GM11168 (cell line): ENCODE measurements around the gene TSPAN15.

Experiments
- in situ Hi-C: fragments of 300-500 bp; cut with MboI; formaldehyde crosslinking; loops from one replicate; pipeline ENCODE4 v1.12.0; 2022; ENCODE audit warnings: low sequenced_read_pairs; ENCODE audit not compliant: unreplicated experiment

Gene TSPAN15

DNA sequence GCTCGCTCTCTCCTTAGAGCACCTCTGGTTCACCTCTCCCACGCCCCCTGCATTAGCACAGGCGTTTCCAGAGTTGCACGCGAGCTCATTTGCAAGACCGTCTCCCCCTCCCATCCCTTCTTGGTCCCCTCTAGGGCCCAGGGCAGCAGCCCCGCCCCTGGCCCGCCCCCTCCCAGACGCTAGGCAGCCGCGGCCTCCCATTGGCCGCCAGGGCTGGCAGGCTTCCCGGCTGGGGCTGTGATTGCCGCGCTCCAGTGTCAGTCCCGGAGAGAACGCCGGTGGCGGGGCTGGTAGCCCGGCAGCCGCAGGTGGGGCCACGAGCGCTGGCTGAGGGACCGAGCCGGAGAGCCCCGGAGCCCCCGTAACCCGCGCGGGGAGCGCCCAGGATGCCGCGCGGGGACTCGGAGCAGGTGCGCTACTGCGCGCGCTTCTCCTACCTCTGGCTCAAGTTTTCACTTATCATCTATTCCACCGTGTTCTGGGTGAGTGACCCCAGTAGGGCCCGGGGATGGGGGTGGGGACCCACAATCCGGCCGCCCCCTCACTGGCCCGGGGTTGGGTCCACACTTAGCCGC, at the start of gene TSPAN15:
TSPAN15 (plus strand) TSS at position 257 of the 575 bp plus-strand sequence; CDS start at position 387, 130 bp downstream.
- in situ Hi-C loops: no loop called here

DNA sequence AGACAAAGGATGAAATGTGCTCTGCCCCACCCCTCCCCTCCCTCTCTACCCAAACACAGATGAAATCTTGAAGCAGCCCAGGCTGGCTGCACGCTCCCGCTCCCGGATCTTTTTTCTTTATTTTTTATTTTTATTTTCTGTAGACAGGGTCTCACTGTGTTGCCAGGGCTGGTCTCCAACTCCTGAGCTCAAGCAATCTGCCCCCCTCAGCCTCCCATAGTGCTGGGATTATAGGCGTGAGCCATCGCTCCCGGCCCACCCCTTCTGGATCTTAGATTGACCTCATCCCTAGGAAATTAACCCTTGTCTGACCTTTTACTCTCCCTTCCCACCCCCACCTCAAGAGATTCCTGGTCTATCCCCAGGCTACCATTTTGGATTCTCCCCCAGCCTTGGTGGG, 48.9 kb upstream of the TSPAN15 start:
- in situ Hi-C loops: no loop called here

DNA sequence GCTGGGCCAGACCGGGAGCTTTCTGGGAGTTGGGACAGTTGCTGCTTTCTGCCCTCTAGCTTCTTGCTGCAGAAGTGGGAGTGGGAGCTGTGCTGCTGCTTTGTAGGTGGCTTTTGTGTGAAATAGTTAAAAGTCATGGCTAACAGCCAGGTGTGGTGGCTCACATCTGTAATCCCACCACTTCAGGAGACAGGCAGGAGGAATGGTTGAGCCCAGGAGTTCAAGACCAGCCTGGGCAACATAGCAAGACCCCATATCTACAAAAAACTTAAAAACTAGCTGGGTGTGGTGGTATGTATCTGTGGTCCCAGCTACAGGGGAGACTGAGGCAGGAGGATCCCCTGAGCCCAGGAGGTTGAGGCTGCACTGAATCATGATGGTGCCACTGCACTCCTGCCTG, 48.2 kb upstream of the TSPAN15 start:
- in situ Hi-C loops: no loop called here

DNA sequence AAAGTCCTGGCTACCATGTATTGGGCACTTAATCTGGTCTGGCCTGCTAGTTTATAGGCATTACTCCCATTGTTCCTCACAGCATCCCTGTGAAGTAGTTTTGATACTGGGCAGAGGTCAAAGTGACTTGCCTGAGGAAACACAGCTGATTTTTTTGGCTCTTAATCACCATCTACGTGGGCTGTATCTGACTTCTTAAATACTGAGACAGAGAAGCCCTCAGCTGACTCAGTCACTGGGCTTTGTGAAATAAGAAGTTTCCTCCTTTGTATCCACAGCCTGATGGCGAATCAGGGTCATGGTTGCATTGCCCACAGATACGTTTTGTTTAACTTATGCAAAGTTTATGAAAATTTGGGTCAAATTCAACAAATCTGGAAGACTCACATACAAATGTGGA, 47.7 kb upstream of the TSPAN15 start:
- in situ Hi-C loops: no loop called here

DNA sequence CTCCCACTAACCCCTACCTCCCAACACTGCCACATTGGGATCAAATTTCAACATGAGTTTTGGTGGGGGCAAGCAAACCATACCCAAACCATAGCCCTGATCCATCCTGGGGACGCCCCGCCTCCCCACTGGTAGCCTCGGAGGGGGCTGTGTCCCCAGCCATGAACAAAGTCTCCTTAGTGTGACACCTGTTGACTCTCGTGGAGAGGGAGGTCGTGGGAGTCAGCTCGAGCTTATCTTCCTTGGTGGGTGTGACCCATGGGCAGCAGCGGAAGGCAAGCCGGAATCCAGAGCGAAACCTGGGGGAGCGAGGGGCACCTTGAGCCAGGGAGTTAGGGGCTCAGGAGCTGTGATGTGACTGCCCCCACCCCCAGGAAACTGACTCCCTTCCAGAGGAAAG, 46.5 kb upstream of the TSPAN15 start:
- in situ Hi-C loops: no loop called here

DNA sequence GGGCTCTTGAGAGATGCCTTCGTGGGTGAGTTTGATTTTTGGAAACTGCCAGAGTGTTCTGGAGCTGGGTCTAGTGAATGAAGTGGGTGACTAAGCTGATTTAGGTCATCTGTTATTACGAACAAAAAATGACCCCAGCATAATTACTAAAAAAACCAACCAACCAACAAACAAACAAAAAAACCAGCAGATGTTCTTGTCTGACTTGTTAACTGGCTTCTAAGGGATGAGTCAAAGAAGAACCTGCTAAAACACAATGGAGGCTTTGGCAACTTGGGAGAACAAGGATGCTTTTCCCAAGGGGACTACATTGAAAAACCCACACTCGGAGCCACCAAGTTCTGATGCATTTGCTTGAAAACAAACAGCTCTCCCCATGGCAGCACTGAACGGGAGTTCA, 46.0 kb upstream of the TSPAN15 start:
- in situ Hi-C loops: no loop called here

DNA sequence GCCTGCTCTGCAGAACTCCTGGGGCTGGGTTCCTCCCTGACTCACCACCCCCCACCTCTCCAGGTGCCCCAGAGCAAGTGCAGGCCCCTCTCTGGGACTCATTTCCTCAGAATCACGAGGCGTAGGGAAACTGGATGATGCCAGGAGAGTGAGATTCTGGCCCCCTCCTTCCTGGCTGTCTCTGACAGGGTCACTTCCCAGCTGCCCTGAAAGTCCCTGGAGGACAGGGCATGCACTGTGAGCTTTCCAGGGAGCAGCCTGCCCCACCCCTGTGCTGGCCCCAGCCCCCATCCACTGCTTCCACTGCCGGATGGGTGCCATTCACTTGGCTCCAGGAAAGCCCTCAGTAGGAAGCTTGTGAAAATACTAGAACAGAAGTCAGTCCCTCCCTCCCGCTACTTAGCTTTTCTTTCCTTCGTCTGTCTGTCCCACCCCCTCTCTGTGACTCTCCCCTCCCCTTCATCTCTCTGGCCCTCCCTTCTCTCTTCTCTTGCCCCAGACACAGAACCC, 44.9 kb upstream of the TSPAN15 start:
- in situ Hi-C loops: no loop called here

DNA sequence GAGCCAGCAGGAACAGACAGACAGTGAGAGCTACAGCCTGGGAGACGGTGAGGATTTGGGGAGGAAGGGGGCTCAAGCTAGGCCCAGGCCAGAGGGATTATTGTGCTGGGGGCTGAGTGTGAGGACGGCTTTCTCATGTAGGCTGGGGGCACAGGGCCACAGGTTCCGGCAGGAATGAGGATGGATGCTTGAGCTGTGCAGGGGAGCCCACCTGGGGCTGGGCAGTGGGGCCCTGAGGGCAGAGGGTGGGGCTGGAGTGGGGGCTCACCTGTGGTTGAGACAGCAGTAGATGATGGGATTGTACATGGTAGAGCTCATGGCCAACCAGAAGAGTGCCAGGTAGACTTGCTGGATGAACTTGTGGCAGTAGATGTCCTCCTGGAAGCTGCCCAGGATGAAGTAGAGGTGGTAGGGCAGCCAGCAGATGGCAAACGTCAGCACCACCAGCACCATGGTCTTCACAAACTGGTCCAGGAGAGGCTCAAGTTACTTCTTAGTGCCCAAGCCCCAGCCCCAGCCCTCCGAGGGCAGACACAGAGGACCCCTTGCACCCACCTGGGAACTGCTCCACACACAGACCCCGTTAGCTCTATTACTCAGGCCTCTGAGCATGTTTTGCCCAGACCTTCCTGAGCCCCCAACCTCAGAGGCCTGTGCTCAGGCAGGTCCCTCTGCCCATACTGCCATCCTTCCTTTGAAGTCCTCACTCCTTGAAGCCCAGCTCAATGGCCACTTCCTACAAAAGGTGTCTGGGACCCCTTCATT, 44.3 kb upstream of the TSPAN15 start:
- in situ Hi-C loops: no loop called here

DNA sequence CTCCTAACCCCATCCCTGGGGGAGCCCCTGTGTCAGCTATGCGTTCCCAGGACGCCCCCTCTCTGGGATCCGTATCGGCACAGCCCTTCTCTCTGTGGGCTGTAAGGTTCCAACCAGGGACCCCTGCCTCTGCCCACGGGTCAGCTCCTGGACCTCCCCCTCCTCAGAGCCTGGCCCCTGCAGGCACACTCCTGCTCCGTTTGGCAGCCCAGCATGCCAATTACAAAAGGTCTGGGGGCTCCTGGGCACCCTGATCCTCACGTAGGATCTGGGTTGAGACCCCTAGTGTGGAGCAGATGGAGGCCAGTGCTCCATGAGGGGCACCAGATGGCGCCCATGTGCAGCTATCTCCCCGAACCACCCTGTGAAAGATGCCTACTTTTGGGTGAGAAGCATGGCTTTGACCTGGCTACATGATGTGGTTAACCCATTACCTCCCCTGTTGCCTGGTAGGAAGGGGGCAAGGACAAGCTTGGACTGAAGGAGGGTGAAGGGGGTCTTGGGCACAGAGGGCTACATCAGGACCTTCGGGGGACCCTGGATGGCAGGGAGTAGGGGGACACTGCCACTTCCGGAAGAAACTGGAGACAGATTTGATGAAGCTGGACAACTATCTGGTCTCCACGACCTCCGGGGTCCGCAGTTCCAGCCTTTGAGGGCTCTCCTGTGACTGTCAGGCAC, 43.5 kb upstream of the TSPAN15 start:
- in situ Hi-C loops: no loop called here

DNA sequence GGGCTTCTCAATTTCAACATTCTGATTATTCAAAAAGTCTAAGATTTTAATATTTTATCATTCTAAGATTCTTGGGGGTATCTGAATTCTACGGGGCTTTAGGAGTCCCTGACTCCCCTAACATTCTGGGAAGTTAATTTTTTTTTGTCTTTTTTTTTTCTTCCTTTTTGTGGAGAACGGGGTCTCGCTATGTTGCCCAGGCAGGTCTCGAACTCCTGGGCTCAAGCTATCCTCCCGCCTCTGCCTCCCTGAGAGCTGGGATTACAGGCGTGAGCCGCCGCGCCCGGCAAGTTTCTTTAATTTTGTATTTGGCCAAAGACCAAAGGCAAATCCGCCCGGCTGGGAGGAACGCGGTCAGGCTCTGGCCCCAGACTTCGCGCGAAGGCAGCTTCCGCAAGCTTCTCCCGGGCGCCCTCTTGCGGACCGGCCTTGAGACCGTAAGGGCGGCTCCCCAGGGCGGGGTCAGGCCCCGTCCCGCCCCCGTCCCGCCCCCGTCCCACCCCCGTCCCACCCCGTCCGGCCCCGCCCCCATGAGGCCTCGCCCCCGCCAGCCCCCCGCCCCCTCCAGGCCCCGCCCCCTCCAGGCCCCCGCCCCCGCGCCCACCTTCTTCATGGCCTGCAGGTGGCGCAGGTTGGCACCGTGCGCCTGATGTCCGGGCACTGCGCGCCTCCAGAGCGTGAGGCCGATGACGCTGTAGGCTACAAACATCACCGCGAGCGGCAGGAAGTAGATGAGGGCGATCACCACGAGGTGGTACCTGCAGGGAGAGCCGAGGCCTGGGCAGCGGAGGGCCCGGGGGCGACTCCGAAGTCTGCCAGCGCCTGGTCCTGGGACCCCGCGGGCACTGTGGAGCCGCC, 42.7 kb upstream of the TSPAN15 start:
- in situ Hi-C loops: no loop called here

DNA sequence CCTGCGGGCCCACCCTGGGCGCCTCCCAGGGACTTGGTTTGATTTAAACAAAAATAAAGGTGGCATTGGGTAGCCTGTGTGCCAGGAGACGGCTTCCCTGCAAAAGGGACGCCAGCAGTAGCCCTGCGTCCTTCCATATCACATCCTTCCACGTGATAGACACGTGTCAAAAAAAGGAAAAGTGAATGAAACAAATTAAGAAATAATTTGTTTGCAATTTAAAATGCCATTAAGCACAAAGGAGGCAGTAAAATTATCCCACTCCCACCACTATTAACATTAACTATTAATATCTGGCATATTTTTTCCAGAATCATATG, 42.1 kb upstream of the TSPAN15 start:
- in situ Hi-C loops: no loop called here

DNA sequence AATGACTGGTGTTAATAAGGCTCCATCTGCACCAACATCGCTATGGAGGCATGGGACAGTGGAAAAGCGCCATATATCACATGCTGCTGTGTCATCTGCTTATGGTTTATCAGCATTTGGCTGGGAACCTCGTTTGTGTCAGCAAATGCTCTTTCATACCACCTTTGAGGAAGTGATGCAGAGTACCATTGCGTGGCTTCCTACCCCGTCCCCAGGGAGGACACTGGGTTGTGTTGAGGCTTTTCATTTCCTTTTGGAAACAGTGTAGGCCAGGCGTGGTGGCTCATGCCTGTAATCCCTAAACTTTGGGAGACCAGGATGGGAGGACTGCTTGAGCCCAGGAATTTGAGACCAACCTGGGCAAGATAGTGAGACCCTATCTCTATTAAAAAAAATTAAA, 41.3 kb upstream of the TSPAN15 start:
- in situ Hi-C loops: loop anchor here (10.0 kb wide), 1 partner anchor 95 kb away; no protein-coding TSS in a partner anchor

DNA sequence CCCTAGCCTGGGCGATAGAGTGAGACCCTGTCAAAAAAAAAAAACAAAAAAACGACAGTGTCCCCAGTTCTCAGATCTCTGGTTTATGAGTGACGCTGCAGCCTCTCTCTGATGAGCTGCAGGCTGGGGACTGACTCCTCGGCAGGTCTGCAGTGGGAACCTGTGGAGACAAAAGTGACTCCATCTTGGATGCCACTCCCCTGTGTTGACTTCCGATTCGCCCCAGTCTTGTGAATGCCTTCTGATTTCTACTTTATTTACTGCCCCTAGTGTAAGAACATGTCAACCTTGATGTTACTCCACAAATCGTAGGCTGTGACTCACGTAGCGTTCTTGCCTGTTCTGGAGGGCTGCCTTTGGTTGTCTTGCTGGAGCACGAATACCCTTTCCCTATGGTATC, 40.8 kb upstream of the TSPAN15 start:
- in situ Hi-C loops: loop anchor here (10.0 kb wide), 1 partner anchor 94 kb away; no protein-coding TSS in a partner anchor

DNA sequence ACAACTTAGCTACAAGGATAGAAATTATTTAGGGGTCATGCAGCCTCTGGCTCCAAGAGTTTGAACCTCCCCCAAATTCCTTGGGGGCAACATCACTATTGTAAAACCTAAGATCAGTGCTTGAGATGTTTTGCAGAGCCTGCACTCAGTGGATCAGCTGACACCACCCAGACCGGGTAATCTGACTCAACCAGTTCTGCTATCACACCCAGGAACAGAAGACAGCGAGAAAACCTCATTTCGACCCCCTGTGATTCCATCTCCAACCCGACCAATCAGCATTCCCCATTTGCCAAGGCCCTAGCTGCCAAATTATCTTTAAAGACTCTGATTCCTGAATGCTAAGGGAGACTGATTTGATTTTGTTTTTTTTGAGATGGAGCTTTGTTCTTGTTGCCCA, 39.8 kb upstream of the TSPAN15 start:
- in situ Hi-C loops: loop anchor here (10.0 kb wide), 1 partner anchor 93 kb away; no protein-coding TSS in a partner anchor

DNA sequence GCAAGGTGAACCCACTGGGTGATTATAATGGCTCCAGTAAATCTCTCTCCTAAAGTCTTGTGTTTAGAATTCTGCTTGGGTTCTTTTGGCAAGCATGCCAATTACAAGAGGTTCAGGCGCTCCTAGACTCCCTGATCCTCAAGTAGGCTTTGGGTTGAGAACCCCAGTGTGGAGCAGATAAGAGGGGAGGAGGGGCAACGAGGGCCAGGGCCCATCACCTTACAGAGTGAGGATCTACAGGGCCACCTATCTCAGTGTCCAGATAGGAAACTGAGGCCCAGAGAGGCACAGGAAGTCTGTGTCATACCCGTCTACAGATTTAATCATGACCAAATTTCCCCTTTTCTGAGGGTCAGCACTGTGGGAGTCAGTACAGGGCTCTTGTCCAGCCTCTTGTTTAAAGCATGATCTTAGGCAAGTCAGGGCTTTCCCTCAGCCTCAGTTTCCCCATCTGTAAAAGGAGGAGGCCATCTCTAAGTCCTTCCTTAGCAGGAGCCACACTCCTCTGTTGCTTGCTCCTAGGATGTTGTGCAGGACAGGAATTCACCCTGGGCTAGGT, 39.0 kb upstream of the TSPAN15 start:
- in situ Hi-C loops: loop anchor here (10.0 kb wide), 1 partner anchor 92 kb away; no protein-coding TSS in a partner anchor

DNA sequence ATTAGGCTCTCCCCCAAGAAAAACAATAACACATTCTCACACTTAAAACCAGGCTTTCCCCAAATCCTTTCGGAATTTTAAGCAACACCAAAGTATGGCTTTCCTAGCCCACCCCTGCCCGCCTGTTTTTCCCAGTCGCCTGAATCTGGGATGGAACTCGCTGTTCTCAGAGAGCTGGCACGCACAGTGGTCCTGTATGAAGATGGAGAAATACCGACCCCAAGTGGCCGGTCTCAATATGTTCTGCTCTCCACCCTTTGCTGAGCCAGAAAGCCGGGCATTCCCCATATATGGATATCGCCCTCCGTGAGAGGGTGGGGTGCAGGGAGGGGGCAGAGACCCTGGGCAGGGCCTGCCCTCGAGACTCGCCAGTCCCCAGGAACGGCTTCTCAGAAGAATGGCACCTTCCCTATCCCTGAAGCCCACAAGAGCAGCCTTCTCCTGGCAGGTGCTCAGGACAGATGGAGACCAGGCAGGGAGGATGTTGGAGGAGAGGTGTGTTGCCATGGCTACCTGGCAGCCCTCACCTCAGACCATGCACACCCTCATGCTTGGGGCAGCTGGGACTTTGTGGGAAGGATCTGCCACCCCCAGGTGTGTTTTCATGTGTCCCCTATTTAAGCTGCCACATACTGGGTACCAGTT, 37.9 kb upstream of the TSPAN15 start:
- in situ Hi-C loops: loop anchor here (10.0 kb wide), 1 partner anchor 91 kb away; no protein-coding TSS in a partner anchor

DNA sequence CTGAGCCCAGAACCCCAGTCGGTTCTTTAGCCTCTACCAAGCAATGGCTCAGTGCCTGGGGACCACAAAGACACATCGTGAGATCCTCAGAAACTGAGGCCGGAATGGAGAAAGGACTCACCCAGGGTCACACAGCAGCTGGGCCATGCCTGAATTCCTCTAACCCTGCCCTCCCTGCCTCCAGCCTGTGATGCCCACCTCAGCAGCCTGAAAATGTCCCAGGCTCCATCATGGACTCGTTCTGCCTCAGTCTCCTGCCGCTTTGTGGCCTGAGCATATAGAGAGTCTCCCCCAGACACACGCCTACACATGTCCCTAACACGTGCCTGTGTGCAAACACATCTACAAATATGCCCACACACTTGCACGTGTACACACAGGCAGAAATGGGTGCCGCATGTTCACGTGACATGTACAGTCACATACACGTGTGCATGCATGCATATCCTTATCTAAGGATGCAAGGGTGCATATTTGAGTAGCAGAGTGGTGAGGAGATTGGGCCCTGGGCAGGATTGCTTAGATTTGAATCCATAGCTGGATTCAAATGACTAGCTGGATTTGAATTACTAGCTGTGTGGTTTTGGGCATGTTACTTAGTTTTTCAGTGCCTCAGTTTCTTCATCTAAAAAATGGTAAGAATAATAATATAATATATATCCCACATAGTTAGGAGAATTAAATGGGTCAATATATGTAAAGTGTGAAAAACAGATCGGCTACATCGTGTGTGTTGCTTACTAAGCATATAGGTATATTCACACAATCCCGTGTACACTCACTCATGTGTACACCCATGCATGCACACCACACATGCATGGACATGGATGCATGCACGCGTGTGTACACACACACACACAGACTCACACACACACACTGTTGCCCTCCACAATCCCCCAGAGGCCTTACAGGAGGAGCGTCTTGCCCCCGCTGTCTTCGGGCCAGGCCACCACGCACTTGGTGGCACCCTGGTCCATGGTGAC, 36.9 kb upstream of the TSPAN15 start:
- in situ Hi-C loops: loop anchor here (10.0 kb wide), 1 partner anchor 90 kb away; no protein-coding TSS in a partner anchor

DNA sequence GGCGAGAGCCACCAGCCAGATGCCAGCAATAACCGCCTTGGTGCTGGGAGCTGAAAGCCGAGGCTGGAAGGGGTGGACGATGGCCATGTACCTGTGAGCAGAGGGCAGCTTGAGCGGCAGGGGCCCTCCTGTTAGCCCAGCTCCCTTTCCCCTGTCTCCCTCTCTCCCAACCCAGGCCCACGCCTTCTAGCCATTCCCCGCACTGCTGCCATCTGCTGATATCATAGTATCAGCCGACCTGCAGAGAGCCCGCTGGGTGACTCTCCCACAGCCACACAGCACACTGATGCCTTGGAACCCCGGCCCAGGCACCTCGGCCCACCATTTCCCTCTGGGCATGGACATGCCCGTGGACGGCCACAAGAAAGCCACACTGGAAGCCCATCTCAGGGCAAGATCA, 36.2 kb upstream of the TSPAN15 start:
- in situ Hi-C loops: loop anchor here (10.0 kb wide), 1 partner anchor 90 kb away; no protein-coding TSS in a partner anchor
